Natural killer cell (primary cell): Measurements from ENCODE around the gene ERVFRD-1. TPM values are rescaled to one million over a fixed set of nuclear protein-coding genes. Genes with fewer than 3 reads are reported as not detected.

Experiments
- ATAC-seq, 3 donors: fragments of 150-1000 bp in 2 of 3; fragments of 200-7000 bp in 1 of 3; cut with Tn5 transposase; 1 replicate in 1 of 3; 2 replicates in 2 of 3; pipeline ENCODE4 v1.10.0; 2021; ENCODE audit warnings: mild to moderate bottlenecking in 2 of 3, moderate library complexity in 2 of 3
- DNase-seq, 2 donors: peaks; one replicate each; pipeline versions ENCODE4 v3.0.0 to v3.0.0-alpha.2; 2013 to 2021; ENCODE audit warnings: mixed read lengths in 1 of 2
- H3K27ac ChIP-seq: one replicate; pipeline ENCODE4 v1.5.1; 2013; ENCODE audit warnings: mild to moderate bottlenecking, low read length
- H3K27me3 ChIP-seq: one replicate; pipeline ENCODE4 v1.6.1; 2013; ENCODE audit warnings: low read length; ENCODE audit not compliant: control insufficient read depth, insufficient read depth
- H3K36me3 ChIP-seq: one replicate; pipeline ENCODE4 v1.6.1; 2013; ENCODE audit warnings: low read length; ENCODE audit not compliant: control insufficient read depth, insufficient read depth
- H3K4me1 ChIP-seq: one replicate; pipeline ENCODE4 v1.6.1; 2013; ENCODE audit warnings: low read length; ENCODE audit not compliant: control insufficient read depth, insufficient read depth
- H3K4me3 ChIP-seq: one replicate; pipeline ENCODE4 v1.5.1; 2013; ENCODE audit warnings: low read length
- H3K9me3 ChIP-seq: one replicate; pipeline ENCODE4 v1.6.1; 2013; ENCODE audit warnings: low read length; ENCODE audit not compliant: control insufficient read depth, insufficient read depth
- H3K27ac Mint-ChIP-seq, 2 donors: one replicate each; pipeline ENCODE4 v1.8.0; 2022; ENCODE audit warnings: mild to moderate bottlenecking in 2 of 2, mixed read lengths in 2 of 2, moderate library complexity in 1 of 2
- H3K27me3 Mint-ChIP-seq, 2 donors: one replicate each; pipeline ENCODE4 v1.8.0; 2022; ENCODE audit warnings: low read depth in 2 of 2, mixed read lengths in 2 of 2
- H3K36me3 Mint-ChIP-seq: one replicate; pipeline ENCODE4 v1.8.0; 2022; ENCODE audit warnings: mixed read lengths
- H3K4me1 Mint-ChIP-seq, 2 donors: one replicate each; pipeline ENCODE4 v1.8.0; 2022; ENCODE audit warnings: mixed read lengths in 2 of 2
- H3K4me3 Mint-ChIP-seq: one replicate; pipeline ENCODE4 v1.8.0; 2022; ENCODE audit warnings: mild to moderate bottlenecking, moderate library complexity, mixed read lengths
- H3K9me3 Mint-ChIP-seq, 2 donors: one replicate each; pipeline ENCODE4 v1.8.0; 2022; ENCODE audit warnings: mixed read lengths in 2 of 2
- WGBS: methylation state at CpG from one replicate; pipeline ENCODE4 v1.1.7; 2013; ENCODE audit warnings: missing lambda C conversion rate; ENCODE audit not compliant: insufficient coverage; 5-methylcytosine and 5-hydroxymethylcytosine counted together
- intact Hi-C: fragments of 100-400 bp; cut with micrococcal nuclease; formaldehyde crosslinking; loops from one replicate; pipeline ENCODE4 v1.14.2; 2022
- total RNA-seq, 4 donors: library from RNA; stranded (reverse); fragments of 120-200 nt in 1 of 4; gene quantifications; one replicate each; pipeline versions ENCODE4 v1.2.3 to v1.2.4, GENCODE V29; 2013 to 2022
- TF ChIP-seq, protein P1 (sequence below): fragments of 200-600 bp; IDR thresholded peaks from one replicate; pipeline ENCODE4 v1.8.0; 2022; ENCODE audit warnings: antibody characterized with exemption

The ERVFRD-1 gene
- total RNA-seq, 3 donors from 2014 or later (not counting 1 experiment from before 2014, with no cell fraction given) = not detected

GRCh38 chr6:11094411-11094851 lies 17.1 kb downstream of the ERVFRD-1 start:
- peak overlapping the region; percentile 94 to 96 for H3K27ac Mint-ChIP-seq
- intact Hi-C loops = loop anchor here (5.0 kb wide), 1 partner anchor 138 kb away; the partner anchor contains the start of gene NEDD9
- no peaks in the 10 kb centered on the region for H3K36me3 ChIP-seq
- H3K9me3 ChIP-seq = no peaks in the 10 kb centered on the region
- TF ChIP-seq, protein P1, sequence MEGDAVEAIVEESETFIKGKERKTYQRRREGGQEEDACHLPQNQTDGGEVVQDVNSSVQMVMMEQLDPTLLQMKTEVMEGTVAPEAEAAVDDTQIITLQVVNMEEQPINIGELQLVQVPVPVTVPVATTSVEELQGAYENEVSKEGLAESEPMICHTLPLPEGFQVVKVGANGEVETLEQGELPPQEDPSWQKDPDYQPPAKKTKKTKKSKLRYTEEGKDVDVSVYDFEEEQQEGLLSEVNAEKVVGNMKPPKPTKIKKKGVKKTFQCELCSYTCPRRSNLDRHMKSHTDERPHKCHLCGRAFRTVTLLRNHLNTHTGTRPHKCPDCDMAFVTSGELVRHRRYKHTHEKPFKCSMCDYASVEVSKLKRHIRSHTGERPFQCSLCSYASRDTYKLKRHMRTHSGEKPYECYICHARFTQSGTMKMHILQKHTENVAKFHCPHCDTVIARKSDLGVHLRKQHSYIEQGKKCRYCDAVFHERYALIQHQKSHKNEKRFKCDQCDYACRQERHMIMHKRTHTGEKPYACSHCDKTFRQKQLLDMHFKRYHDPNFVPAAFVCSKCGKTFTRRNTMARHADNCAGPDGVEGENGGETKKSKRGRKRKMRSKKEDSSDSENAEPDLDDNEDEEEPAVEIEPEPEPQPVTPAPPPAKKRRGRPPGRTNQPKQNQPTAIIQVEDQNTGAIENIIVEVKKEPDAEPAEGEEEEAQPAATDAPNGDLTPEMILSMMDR = no peak
- WGBS = 0% methylated on average over 15 of the region's 15 CpGs
- H3K36me3 Mint-ChIP-seq = no peaks in the 10 kb centered on the region
- H3K4me1 ChIP-seq = peaks cover 17% of the 10 kb centered on the region
- no peaks in the 10 kb centered on the region for H3K27me3 ChIP-seq
- peak overlapping the region; percentile 99 for H3K4me3 Mint-ChIP-seq
- H3K27ac ChIP-seq = peak overlapping the region; percentile 99
- peak; percentile 37 to 62 for DNase-seq
- peak; percentile 14 to 28 (median 17) for ATAC-seq
- peak overlapping the region; percentile 98 for H3K4me3 ChIP-seq
- H3K4me1 Mint-ChIP-seq = peaks cover 24 to 29% of the 10 kb centered on the region in 2 donors
- no peaks in the 10 kb centered on the region for H3K27me3 Mint-ChIP-seq
- H3K9me3 Mint-ChIP-seq = no peaks in the 10 kb centered on the region

DNA sequence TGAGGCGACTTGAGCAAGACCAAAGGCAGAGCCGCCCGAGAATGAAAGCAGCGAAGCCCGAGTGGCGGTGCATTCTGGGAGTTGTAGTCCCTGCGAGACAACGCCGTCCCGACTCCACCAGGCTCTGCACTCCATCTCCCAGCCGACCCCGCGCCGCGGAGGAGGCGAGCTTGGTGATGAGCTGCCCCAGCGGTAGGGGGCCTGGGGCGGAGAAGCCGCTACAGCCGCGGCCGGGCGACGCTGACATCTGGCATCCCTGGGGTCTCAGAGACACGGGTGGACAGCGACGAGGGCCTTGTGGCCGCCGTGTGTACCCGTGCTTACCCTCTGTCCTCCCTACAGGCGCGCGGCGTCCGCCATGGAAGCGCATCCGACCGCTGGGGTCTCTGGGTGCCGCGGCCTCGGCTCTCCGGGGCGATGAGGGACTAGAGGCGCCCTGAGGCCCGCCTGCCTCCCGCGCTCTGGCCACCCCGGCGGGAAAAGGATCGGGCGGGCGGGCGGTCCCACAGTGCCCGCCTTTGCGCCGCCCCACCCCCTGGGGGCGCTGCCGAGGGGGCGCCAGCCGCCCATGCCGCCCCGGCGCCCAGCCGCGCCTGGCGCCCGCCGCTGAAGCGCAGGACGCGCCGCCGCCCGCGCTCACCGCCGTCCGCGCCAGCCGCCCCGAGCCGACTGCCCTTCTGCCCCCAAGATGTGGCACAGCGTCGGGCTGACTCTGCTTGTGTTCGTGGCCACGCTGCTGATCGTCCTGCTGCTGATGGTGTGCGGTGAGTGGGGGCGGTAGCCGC lies 17.7 kb downstream of the ERVFRD-1 start, which contains the start of gene SMIM13:
Gene SMIM13 (plus strand): TSS at position 209 of the 785 bp plus-strand sequence. CDS start 480 bp downstream, at position 689.
- WGBS = under 1% methylated on average over 90 of the region's 90 CpGs
- H3K27ac ChIP-seq = peak within 1 kb of the TSS; percentile 99
- H3K4me3 ChIP-seq = peak within 1 kb of the TSS; percentile 98
- Mint-ChIP-seq H3K27ac (peak within 1 kb of the TSS; percentile 94 to 96), H3K4me1 (peaks cover 22 to 29% of the 10 kb centered on the region in 2 donors), H3K36me3 (no peaks in the 10 kb centered on the region), H3K9me3 (no peaks in the 10 kb centered on the region), H3K27me3 (peaks cover 0 to 4% of the 10 kb centered on the region in 2 donors), H3K4me3 (peak within 1 kb of the TSS; percentile 99)
- intact Hi-C loops = loop anchor here (1.0 to 5.0 kb wide), 4 partner anchors 138 to 443 kb away; partner anchors contain the start of genes C6orf52, MAK, NEDD9 and PAK1IP1
- no peaks in the 10 kb centered on the region for H3K27me3 ChIP-seq
- TF ChIP-seq, protein P1 = peak; percentile 75
- DNase-seq = peak; percentile 92 to 96
- no peaks in the 10 kb centered on the region for H3K9me3 ChIP-seq
- no peaks in the 10 kb centered on the region for H3K36me3 ChIP-seq
- ATAC-seq = peak; percentile 91 to 97 (median 91)
- H3K4me1 ChIP-seq = peaks cover 17% of the 10 kb centered on the region

DNA sequence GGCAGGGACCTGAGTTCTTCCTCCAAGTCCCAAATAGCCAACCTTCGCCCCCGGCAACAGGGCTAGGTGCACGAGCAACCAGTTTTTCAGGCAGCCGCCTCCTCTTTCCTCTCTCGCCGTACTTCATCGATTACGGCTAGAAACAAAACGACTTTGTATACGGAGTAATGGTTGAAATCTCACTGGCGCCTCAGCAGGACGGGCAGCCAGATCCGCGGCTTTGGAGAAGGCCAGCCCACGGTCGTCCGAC lies 18.2 kb downstream of the ERVFRD-1 start:
- Histone ChIP-seq H3K9me3 (no peaks in the 10 kb centered on the region), H3K4me3 (peak overlapping the region; percentile 98), H3K36me3 (no peaks in the 10 kb centered on the region), H3K27me3 (no peaks in the 10 kb centered on the region), H3K27ac (peak overlapping the region; percentile 99), H3K4me1 (peaks cover 17% of the 10 kb centered on the region)
- no peaks in the 10 kb centered on the region for H3K36me3 Mint-ChIP-seq
- H3K4me1 Mint-ChIP-seq = peaks cover 22 to 29% of the 10 kb centered on the region in 2 donors
- H3K27me3 Mint-ChIP-seq = peaks cover 0 to 9% of the 10 kb centered on the region in 2 donors
- H3K4me3 Mint-ChIP-seq = peak overlapping the region; percentile 99
- DNase-seq = no peak
- H3K9me3 Mint-ChIP-seq = no peaks in the 10 kb centered on the region
- TF ChIP-seq, protein P1 = no peak
- H3K27ac Mint-ChIP-seq = peak overlapping the region; percentile 94 to 96
- intact Hi-C loops = loop anchor here (1.0 to 5.0 kb wide), 4 partner anchors 139 to 444 kb away; partner anchors contain the start of genes C6orf52, MAK, NEDD9 and PAK1IP1
- WGBS = 0% methylated on average over 17 of the region's 17 CpGs
- peak; percentile 3 to 7 (median 5) for ATAC-seq
